Measurements from ENCODE around the gene ANO1.

The ANO1 gene

DNA sequence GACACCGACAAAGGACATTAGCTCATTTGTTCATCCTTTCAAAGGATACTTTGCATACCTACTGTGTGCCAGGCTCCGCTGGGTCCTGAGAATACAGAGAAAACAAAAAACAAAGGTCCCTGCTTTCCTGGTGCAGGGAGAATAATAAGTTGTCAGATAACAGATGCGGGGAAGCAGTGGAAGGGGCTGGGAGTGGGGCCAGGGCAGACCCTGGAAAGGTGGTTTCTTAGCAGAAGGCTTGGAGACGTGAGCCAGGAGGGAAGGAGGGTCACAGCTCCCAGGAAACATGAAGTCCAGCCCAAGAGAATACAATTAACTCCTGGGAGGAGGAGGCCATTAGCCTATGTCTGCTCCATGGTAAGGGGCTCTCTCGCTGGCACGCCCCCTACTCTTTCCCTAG is 9.8 kb upstream of the ANO1 start:
- DNase-seq, result peak in 1 of 42 donors; percentile 9
- intact Hi-C loops (cut with DNase I), result no loop called here

DNA sequence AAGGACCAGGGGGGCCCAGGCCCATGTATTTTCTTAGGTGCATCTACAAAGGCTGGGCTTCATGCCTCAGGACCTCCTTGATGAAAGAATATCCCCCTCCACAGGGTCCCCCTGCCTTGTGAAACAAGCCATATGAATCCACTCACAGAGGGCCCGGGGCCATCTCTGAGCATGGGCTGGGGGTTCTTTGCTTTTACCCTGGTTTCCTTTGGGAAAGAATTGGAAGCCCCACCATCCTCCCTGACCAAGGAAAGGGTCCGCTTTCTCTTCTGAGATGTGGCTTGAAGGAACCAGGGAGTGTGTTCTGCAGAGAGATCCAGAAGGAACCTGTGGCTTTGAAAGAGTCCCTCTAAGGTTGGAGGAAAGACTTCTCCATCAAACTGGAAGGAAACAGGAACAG is 9.2 kb upstream of the ANO1 start:
- DNase-seq, result peak in 2 of 42 donors; percentile 1 to 9
- intact Hi-C loops (cut with DNase I), result no loop called here

DNA sequence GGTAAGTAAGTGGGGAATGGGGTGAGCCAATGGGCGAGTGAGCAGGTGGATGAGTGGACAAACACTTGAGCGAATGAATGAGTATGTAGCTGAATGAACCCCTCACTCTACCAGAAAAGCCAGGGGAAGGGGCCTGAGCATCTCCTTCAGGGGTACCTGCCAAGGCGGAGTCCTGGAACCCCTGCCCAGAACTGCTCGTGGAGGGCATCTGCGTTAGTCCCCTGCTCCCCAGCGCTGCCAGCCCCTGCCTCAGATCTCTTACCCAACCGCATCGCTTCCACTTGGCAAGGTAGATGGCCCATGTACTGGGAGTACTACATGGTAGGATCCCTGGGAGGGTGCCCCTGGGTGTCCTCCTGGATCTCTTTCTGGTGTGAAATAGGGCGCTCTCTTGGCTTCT is 7.4 kb upstream of the ANO1 start:
- peak in 4 of 42 donors; percentile 4 to 25 (median 16) for DNase-seq

DNA sequence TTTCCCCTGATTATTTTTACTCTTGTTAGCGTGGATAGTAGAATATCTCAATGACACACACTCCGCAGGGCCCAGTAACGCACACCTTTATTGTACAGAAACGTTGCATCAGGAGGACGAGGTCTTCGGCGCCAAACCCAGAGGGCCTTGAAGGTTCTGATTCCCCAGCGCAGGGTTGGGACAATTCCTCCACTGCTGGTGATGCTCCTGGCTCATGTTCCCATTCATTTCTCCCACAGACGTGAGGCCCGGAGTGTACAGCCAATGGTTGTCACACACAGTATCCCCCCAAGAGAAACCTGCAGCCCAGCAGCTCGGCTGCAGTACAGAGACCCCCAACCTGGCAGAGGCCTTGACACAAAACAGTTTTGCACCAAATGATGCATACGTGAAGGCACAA is 6.1 kb upstream of the ANO1 start:
- peak in 2 of 42 donors; percentile 13 to 29 for DNase-seq
- intact Hi-C loops (cut with DNase I), result no loop called here

More for the DNA sequence above, 7.4 kb upstream of the ANO1 start:
- intact Hi-C loops (cut with DNase I), result no loop called here

DNA sequence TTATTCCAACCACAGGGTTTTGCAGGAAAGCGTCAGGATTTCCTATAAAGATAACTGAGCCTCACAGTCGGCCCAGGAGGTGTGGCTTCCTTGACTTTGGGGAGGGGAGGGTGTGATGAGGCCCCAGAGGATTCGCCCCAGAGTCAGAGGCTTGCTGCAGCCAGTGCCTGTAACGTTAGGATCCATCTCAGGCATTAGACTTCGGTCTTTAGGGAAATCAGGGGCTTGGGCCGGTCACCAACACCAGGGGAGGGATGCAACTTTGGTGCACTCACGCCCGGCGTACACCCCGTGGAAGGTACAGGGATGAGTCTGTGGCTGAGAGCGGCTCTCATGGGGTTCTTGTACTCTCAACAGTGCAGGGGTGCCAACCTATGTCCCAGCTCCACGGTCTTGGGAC is 5.7 kb upstream of the ANO1 start:
- peak in 2 of 42 donors; percentile 21 to 25 for DNase-seq
- intact Hi-C loops (cut with DNase I), result no loop called here

DNA sequence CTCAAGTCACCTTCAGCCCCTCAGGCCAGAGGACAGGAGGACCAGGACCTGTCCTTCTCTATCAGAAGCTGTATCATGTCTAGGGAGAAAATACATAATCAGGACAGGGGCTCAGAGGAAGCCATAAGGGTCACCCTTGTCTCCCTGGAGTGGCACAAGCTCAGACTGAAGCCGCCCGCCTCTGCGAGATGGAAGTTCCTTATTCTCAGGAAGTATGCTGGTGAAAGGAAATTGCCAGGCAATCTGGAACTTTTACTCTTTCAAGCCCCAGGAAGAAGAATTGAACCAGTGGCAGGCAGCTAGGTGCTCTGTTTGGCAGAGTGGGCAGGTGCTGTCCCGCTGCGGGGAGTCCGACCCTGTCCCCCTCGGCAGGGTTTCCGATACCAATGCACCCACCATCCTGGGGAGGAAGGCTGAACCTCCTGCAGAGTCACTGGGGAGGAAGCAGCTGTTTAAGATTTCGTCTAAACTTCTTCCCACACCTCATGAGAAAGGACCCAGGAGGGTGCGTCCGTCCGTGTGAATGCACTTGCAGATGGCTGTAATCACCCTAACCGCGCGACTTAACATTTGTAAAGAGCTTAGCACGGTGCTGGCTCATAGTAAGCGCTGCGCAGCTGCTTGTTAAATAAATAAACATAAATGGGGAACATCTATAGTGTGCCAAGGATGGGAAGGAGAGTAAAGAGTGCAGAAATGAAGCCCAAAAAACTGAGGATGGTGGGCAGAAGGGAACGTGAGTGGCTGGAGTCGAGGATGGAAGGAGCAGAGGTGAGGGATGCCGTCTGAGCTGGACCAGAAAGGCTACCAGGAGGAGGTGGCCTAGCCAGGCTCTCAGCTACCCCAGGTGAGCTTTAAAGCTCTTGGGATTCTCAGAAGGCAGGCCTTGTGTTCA is 5.0 kb upstream of the ANO1 start:
- DNase-seq, result peak in 1 of 42 donors; percentile 26
- intact Hi-C loops (cut with DNase I), result no loop called here

DNA sequence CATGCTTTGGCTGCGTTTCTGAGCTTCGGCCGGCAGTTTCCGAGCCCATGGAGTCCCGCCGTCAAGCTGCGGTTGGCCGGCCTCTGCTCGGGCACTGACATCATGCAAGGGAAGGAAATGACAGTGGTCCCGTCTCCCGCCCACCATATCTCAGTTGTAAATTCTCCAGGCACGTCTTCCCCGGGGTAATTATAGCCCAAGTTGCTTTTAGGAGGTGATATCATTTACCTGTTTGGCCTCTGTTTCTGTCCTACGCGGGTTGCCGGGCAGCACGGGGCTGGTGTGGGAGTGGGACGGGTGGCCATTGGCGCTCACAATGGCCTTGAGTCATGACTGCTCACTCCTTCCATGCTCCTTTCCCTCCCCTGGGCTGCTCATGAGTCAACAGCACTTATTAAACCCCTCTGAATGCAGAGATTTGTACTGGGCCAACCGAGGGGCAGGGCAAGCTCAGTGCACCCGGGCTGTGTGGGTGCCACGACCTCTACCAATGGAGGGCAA is 4.2 kb upstream of the ANO1 start:
- no peak for DNase-seq
- intact Hi-C loops (cut with DNase I), result no loop called here

DNA sequence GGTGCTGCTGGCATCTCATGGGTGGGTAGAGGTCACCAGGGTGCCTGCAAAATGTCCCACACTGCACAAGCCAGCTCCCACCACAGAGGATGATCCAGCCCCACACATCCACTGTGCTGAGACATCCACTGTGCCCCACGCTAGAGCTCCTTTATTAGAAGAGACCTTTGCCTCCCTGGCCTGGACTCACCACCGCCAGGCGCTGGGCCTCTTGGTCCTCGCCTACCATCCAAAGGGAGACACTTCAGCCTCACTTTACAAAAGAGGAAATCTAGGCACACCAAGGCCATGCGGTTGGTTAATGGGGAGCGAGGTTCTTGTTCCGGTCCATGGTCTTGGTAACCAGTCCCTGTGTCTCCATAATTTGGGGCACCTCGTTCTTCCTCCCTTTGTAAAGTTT is 3.4 kb upstream of the ANO1 start:
- intact Hi-C loops (cut with DNase I), result no loop called here
- peak in 1 of 42 donors; percentile 24 for DNase-seq

DNA sequence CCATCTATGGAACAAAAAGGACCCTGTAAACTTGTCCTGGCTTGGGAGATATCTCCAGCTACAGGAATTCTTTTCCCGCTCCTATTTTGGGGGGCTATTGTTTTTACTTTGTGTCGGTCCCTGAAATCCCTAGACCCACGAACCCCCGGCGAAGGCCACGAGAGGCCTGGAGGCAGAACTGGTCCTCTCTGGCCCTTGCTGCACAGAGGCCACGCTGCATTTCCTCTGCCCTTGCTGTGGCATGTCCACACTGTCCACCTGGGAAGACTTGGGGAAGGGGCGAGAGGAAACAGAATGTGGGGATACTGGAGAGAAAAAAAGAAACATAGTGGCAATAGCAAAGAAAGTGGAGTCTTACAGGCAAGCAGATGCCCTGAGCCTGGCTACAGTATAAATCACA is 2.3 kb upstream of the ANO1 start:
- intact Hi-C loops (cut with DNase I), result no loop called here
- DNase-seq, result peak in 2 of 42 donors; percentile 13 to 21

DNA sequence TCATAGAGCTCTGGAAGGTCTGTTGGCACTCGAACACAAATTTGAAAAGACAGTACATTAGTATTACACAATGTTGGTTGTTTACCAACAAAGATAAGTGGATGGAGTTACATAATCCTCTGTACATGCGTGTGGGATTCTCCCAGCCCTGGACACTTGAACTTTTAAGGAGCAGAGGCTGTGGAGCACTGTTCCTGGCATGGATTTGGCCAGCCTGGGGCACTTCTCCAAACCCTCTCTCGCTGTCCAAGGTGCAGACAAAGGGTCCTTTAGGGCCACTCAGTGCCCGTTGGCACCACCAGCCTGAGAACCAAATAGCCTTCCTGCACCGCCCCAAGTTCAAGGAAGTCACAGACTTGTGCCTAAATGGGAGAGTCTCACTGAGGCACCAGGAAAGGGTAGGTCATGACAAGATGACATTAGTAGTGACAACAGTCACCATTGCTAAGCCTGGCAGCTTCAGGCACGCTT is 1.6 kb upstream of the ANO1 start:
- intact Hi-C loops (cut with DNase I), result no loop called here
- DNase-seq, result peak in 3 of 42 donors; percentile 7 to 20 (median 16)

DNA sequence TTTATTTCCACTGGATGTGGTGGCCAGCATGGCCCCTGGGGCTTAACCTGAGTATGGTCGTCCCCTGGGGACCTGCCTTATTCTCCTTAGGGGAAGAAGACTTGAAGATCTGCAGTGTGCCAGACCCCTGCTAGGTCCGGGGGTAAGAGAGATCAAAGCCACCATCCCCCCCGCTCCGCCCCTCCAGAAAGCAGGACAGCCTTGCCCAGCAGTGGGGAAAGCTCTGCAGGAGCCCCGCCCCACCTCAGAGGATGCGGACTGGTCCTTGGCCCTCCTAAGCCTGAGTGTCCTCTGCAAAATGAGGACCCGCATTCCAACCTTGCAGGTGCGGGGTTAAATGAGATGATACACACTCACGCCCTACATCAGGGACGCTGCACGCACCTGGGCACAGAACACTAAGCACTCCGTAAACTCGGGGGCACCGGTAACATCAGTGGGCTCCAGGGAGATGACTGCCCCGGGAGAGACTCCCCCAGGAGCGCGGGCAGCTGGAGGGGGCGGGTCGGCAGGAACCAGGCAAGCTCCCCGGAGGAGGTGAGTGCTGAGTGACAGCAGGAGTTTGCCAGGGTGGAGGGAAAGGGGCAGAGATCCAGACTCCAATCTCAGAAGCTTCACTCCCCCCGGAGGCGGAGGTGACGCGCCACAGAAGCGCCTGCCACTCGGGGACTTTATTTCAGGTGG is 564 bp upstream of the ANO1 start:
- intact Hi-C loops (cut with DNase I), result no loop called here
- peak in 1 of 42 donors; percentile 9 for DNase-seq

DNA sequence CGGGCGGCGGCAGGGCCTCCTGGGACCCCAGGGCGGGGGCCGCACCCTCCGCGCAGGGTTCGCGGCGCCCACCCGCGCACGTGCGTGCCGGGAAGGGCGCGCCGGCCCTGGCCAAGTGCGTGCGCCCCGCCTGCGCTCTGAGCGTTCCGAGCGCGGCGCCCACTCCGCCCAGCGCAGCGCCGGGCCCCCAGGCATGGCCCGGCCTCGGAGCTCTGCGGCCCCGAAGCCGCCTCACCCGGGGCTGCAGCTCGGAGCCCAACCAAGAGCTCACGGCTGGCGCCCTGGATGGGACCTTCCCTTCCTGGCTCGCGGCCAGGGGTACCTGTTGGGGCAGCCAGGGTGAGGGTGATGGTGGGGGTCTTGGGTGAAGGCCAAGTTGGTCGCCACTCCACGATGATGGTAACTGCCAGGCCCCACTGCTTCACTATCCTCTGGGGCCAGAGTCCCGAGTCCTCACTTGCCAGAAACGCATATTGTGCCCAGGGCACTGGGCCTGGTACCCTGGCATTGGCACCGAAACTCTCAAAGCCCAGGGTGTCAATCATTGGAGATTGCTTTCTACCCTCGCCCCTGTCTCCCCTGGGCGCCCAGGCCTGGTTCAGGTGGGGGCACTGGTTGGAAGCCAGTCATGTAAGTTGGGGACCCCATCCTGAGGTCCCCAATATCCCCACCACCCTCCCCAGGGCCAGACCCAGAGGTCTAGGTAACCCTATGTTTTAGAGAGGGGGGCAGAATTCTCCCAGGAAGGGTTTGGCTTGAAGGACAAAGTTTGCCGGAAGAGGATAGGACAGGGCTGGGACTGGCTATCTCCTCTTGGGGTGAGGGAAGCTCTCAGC is 882 bp downstream of the ANO1 start:
- intact Hi-C loops (cut with DNase I), result no loop called here
- peak in 1 of 42 donors; percentile 3 for DNase-seq

DNA sequence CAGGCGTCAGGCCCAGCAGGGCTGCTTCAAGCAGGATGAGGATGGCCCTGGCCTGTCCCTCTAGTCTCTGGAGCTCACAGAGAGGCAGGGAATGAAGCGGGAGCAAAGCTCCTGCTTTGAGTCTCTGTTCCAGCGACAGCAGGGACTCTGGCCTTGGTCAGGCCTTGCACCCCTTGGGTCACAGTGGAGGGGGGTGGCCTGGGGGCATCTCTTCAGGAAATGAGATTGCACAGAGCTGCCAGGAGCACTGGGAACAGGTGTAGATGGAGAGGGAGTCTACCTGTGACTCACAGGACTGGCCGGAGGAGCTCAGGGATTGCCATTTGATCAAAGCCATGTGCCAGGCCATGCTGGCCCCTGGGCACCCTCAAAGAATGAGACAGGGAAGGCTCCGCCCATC is 1.6 kb downstream of the ANO1 start:
- intact Hi-C loops (cut with DNase I), result no loop called here
- peak in 1 of 42 donors; percentile 3 for DNase-seq

DNA sequence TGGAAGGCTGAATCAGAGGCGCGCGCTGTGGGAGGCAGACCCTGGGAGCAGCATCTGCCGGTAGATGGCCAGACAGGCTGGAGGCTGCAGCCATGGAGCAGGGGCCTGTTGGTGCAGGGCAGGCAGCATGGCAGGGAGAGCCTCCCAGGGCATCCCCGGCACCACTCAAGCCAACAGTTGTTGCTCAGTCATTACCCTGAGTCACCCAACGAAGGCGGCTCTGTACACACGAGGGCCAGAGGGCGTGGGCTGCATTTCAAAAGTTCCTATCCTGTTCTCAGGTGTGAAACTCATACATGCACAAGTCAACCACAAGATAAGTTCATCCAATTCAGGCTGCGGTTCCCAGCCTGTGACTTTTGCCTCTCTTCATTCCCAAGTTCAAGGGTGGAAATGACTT is 2.6 kb downstream of the ANO1 start:
- intact Hi-C loops (cut with DNase I), result no loop called here
- DNase-seq, result no peak

DNA sequence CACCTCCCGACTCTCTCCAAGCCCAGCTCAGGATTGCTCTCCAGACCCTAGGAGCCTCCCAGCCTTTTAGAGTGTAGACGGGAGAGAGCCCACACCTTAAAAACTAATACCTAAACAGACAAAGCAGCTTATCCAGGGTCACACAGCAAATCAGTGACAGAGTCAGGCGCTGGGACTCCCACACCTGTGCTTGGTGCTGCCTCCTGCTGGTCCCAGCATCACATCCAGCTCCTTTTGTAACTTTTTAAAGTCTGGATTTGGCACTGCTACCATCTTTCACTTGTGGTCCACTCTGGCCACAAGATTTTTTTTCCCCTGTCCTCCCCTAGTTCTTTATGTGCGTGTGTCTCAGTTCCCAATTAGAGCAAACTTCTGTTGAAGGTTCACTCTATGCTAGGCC is 4.7 kb downstream of the ANO1 start:
- DNase-seq, result no peak
- intact Hi-C loops (cut with DNase I), result no loop called here

DNA sequence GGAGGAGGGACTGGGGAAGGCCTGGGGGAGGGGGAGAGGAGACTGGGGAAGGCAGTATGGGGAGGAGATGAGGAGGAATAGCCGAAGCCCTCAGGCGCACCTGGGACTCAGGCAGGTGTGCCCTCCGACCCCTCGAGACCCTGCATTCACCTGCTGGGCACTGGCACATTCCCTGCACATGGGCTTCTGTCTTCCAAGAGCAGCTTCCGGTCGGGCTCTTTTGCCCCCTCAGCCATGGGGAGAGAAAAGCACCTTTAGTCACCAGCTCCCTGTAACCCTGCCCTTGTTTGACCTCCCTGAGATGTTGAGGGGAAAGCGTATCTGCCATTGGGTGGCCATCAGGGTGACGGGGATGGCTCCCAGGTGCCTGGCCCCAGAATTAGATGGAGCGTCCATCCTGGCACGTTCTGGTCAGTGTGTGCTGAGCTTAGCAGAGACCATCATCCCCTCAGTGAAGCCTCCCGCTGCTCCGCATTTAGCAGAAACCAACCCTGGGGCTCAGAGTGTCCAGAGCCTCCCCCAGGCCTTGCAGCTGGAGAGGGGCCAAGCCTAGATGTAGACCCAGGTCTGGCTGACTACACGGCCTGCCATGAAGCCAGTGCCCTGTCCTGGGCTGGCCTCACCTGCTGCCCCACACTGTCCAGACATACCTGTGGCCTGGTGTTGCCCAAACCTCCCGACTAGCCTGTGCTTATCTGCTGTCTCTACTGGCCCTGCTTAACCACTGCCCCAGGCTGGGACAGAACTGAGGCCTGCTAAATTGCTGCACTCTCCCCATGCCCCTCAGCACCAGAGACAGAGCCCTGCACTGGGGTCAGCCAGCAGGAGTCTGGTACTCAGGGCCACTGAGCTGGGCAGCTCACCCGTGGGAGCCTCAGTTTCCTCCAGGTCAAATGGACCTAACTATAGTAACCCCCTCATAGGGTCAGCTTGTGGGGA is 6.2 kb downstream of the ANO1 start:
- no peak for DNase-seq
- intact Hi-C loops (cut with DNase I), result no loop called here

DNA sequence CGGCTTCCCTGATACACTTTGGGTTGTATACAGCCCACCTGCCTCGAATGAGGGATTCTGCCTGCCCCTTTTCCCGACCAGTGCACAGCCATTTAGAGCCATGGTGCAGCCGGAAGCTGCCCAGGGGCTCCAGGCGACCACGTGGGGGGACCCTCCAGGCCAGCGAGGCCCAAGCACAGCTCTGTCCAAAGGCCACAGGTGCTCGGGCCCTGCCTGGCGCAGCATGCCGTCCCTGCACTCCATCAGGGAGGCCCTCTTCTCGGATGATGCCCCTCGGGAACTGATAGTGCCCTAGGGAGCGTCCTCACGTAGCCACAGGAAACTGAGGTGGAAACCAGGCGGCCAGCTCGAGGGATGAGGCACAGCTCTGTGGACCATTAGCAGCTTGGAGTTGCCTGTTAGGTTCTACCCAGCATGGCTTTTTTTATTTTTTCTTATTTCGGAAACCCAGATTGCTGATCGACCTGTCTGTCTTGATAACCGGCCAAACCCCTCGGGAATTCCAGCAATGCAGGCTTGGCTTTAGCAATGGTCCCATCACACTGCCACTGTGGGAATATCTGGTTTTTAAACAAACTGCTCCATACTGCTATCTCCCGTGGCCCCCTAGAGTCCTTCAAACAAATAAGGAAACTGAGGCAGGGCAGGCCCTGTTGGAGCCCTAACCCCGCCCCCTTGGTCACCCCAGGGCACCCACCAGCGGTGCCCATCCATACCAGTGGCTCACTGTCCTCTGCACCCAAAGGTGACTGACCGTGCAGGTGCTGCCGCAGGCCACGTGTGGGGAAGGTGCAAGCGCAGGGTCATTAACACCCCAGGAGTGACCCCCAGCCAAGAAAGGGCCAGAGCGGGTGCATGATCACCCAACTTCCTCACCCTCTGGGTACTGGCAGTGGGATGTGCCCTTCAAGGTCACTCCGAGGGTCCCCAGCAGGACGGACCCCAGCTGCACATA is 8.0 kb downstream of the ANO1 start:
- intact Hi-C loops (cut with DNase I), result no loop called here
- no peak for DNase-seq
